Muscle layer of duodenum (tissue), 2 donors: ENCODE measurements around the gene RNF114.
"Not testable (repeated sequence)": the region's sequence is repeated elsewhere in the genome, so short reads cannot be mapped to it uniquely, and the experiment has no call there.

Source experiments
- H3K27ac ChIP-seq: one replicate; pipeline ENCODE4 v1.7.0; 2013; ENCODE audit warnings: mild to moderate bottlenecking, low read length
- H3K27me3 ChIP-seq: one replicate; pipeline ENCODE4 v1.7.0; 2013; ENCODE audit warnings: low read depth, mild to moderate bottlenecking, control low read depth, low read length
- H3K36me3 ChIP-seq, 2 donors: one replicate each; pipeline ENCODE4 v1.7.0; 2013; ENCODE audit warnings: low read length in 2 of 2, control low read depth in 1 of 2, mild to moderate bottlenecking in 1 of 2; ENCODE audit not compliant: insufficient read depth in 2 of 2, control insufficient read depth in 1 of 2
- H3K4me1 ChIP-seq, 2 donors: one replicate each; pipeline ENCODE4 v1.7.0; 2013; ENCODE audit warnings: low read length in 2 of 2, mild to moderate bottlenecking in 2 of 2, control low read depth in 1 of 2, moderate library complexity in 1 of 2; ENCODE audit not compliant: insufficient read depth in 2 of 2, control insufficient read depth in 1 of 2
- H3K4me3 ChIP-seq, 2 donors: one replicate each; pipeline ENCODE4 v1.7.0; 2013; ENCODE audit warnings: low read length in 2 of 2, low read depth in 1 of 2, mild to moderate bottlenecking in 1 of 2
- H3K9me3 ChIP-seq, 2 donors: one replicate each; pipeline ENCODE4 v1.7.0; 2013; ENCODE audit warnings: low read length in 2 of 2, control low read depth in 1 of 2, mild to moderate bottlenecking in 1 of 2; ENCODE audit not compliant: control insufficient read depth in 1 of 2
- donor health status: healthy.

The RNF114 gene

DNA sequence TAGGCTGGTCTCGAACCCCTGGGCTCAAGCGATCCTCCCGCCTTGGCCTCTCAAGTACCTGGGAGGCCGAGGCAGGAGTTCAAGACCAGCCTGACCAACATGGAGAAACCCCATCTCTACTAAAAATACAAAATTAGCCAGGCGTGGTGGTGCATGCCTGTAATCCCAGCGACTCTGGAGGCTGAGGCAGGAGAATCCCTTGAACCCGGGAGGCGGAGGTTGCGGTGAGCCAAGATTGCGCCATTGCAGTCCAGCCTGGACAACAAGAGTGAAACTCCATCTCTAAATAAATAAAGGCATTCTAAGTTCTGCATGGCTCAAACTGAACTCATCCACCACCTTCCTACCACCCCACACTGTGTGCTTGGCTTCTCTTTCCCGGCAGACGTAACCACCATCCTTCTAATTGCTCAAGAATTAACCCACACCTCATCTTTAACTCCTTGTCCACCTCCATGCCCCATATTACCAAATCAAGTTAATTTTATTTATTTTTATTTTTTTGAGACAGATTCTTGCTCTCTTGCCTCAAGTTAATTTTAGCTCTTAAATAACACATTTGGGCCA is 19.7 kb downstream of the RNF114 start:
- not testable (repeated sequence) for H3K27me3 ChIP-seq, H3K27ac ChIP-seq, H3K9me3 ChIP-seq, H3K4me1 ChIP-seq, H3K4me3 ChIP-seq
- H3K36me3 ChIP-seq, result peaks cover 41 to 71% of the 10 kb centered on the region in 2 donors

DNA sequence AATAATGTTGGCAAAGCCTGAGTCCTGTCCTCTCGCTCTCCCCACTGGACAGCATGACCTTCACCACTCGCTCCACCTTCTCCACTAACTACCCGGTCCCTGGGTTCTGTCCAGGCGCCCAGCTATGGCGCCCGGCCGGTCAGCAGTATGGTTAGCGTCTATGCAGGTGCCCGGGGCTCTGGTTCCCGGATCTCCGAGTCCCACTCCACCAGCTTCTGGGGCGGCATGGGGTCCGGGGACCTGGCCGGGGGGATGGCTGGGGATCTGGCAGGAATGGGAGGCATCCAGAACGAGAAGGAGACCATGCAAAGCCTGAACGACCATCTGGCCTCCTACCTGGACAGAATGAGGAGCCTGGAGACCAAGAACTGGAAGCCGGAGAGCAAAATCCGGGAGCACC is 20.5 kb downstream of the RNF114 start:
- Histone ChIP-seq H3K27me3 (no peaks in the 10 kb centered on the region), H3K4me3 (no peak overlapping the region), H3K36me3 (peaks cover 35 to 64% of the 10 kb centered on the region in 2 donors), H3K9me3 (no peaks in the 10 kb centered on the region), H3K4me1 (no peaks in the 10 kb centered on the region), H3K27ac (no peak overlapping the region)

DNA sequence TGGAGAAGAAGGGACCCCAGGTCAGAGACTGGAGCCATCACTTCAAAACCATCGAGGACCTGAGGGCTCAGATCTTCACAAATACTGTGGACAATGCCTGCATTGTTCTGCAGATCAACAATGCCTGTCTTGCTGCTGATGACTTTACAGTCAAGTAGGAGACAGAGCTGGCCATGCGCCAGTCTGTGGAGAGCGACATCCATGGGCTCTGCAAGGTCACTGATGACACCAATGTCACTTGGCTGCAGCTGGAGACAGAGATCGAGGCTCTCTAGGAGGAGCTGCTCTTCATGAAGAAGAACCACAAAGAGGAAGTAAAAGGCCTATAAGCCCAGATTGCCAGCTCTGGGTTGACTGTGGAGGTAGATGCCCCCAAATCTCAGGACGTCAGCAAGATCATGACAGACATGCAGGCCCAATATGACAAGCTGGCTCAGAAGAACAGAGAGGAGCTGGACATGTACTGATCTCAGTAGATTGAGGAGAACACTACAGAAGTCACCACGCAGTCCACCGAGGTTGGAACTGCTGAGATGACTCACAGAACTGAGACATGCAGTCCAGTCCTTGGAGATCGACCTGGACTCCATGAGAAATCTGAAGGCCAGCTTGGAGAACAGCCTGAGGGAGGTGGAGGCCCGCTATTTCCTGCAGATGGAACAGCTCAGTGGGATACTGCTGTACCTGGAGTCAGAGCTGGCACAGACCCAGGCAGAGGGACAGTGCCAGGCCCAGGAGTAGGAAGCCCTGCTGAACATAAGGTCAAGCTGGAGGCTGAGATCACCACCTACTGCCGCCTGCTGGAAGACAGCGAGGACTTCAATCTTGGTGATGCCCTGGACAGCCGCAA is 21.1 kb downstream of the RNF114 start:
- H3K9me3 ChIP-seq, H3K27ac ChIP-seq, H3K27me3 ChIP-seq, H3K4me1 ChIP-seq, H3K4me3 ChIP-seq: not testable (repeated sequence)
- peaks cover 29 to 57% of the 10 kb centered on the region in 2 donors for H3K36me3 ChIP-seq

DNA sequence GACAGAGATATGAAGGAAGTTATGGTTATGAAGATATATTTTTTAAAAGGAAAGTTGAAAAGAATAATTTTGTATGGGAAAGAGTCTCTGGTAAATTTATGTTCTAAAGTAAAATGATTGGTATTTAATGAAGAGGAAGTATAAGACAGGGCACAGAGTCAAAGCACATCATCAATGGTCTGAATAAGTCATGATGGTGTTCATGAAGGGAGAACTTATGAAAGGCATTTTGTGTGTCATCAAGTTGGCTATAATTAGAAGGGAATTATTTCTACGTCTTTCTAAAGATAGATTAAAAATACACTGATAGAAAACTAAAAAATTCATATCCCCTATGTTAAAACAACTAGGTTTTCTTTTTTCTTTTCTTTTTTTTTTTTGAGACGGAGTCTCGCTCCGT is 25.2 kb downstream of the RNF114 start:
- H3K27me3 ChIP-seq, result no peaks in the 10 kb centered on the region
- no peaks in the 10 kb centered on the region for H3K4me1 ChIP-seq
- no peak overlapping the region for H3K4me3 ChIP-seq
- no peaks in the 10 kb centered on the region for H3K9me3 ChIP-seq
- H3K27ac ChIP-seq, result no peak overlapping the region
- H3K36me3 ChIP-seq, result peaks cover 0 to 23% of the 10 kb centered on the region in 2 donors

DNA sequence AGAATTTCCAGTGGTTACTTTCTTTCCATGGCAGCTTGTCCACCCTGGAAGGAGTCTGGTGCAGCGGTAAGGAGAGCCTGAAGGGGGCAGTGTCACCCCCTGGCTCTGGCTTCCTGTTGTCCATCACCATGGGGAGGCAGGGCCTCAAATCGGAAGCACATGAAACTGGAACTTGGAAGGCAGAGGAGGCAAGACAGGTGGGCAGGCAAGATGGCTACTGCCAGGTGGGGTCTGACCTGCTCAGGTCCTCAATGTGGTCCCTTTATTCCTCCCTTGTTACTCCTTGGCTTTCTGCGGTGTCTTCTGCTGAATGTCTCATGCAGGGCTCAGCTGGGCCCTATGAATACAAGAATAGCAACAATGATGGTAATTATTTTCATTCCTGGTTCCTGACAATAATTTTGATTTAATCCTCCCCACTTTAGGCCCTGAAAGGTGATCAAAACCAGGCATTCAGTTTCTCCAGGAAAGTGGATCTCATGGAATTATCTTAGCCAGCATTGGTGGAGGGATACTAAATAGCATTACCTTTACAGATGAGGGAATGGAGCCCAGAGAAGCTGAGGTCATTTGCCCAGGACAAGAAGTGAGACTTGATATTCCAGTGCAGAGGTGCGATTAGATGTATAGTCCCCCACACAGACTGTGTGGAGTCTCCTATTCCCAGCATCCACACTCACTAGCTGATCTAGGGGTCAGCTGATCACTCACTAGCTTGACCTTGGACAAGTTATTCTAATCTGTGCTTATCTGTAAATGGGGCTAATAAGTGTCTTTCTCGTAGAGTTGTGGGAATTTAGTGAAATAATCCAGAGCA is 29.0 kb downstream of the RNF114 start:
- peaks cover 0 to 4% of the 10 kb centered on the region in 2 donors for H3K4me1 ChIP-seq
- H3K36me3 ChIP-seq, result peaks cover 0 to 6% of the 10 kb centered on the region in 2 donors
- H3K9me3 ChIP-seq, result no peaks in the 10 kb centered on the region
- H3K27me3 ChIP-seq, result no peaks in the 10 kb centered on the region
- no peak overlapping the region for H3K27ac ChIP-seq
- H3K4me3 ChIP-seq, result no peak overlapping the region

DNA sequence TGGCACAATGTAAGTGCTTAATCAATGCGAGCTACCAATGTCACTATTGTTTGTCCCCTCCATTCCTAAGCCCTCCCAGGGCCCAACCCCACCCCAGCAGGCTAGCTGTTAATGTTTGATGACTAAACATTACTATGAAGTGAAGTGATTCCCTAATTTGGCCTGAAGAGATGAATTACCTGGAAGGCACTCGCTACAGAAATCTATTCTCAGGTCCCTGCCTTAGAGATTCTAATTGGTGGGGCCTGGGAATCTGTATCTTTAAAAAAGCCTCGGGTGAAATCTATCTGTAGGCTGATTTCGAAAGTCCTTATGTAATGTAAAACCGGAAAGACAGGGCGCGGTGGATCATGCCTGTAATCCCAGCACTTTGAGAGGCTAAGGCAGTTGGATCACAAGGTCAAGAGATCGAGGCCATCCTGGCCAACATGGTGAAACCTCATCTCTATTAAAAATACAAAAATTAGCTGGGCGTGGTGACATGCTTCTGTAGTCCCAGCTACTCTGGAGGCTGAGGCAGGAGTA is 29.6 kb downstream of the RNF114 start:
- no peak overlapping the region for H3K27ac ChIP-seq
- H3K36me3 ChIP-seq, result peaks cover 0 to 5% of the 10 kb centered on the region in 2 donors
- H3K27me3 ChIP-seq, result no peaks in the 10 kb centered on the region
- no peaks in the 10 kb centered on the region for H3K9me3 ChIP-seq
- peaks cover 0 to 4% of the 10 kb centered on the region in 2 donors for H3K4me1 ChIP-seq
- H3K4me3 ChIP-seq, result no peak overlapping the region

DNA sequence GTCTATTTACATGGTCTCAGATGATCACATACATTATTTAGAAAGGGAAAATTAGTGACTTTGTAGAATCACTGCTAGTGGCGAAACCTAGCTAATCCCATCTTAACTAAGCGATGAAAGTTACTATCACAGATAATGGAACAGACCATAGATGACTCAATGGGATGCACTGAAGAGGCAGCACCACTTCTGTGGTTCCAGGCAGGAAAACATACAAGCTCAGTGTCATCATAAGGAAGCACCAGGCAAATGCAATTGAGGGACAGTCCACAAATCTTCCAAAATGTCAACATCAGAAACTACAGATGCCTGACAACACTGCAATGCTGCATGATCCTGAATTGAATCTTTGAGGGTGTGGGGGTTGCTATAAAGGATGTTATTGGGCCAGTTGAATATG is 30.7 kb downstream of the RNF114 start:
- Histone ChIP-seq H3K27me3 (no peaks in the 10 kb centered on the region), H3K27ac (no peak overlapping the region), H3K4me3 (no peak overlapping the region), H3K9me3 (no peaks in the 10 kb centered on the region), H3K36me3 (peaks cover 0 to 5% of the 10 kb centered on the region in 2 donors), H3K4me1 (peaks cover 0 to 4% of the 10 kb centered on the region in 2 donors)

DNA sequence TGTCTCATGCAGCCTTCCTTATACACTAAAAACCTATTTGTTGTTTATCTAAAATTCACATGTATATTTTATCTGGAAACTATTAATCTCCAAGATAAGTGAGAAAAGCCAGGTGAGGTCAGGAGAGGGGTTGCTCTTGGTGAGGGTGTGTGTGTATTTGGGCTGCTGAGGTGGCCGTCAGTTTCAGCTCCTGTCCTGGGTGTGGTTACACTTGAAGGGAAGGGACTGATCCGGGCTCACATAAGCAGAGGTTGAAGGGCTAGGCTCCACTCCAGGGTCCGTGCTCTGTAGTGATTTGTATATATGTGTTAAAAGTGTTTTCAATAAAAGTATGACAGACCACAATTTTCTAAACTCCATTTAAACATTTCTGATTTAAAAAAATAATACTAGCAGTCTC is 33.0 kb downstream of the RNF114 start:
- H3K27ac ChIP-seq, result no peak overlapping the region
- peaks cover 0 to 4% of the 10 kb centered on the region in 2 donors for H3K4me1 ChIP-seq
- H3K9me3 ChIP-seq, result no peaks in the 10 kb centered on the region
- H3K36me3 ChIP-seq, result peaks cover 0 to 5% of the 10 kb centered on the region in 2 donors
- H3K4me3 ChIP-seq, result no peak overlapping the region
- H3K27me3 ChIP-seq, result no peaks in the 10 kb centered on the region

DNA sequence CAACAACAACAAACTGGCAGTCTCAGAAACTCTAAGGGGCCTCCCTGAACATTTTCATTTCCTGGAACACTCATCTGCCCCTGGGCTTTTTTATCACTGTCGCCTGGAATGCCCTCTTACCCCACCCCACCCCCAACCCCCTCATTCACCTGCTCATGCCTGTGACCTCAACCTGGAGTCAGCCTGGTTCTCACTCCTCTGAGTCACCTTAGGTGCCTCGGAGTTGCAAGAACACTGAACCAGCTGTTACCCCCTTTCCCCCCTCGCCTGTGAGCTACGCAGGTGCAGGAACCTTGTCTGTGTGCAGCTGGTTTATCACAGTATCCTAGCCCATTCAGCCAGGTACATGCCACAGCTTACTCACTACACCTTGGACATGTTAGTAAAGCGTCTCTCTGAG is 33.7 kb downstream of the RNF114 start:
- no peaks in the 10 kb centered on the region for H3K27me3 ChIP-seq
- no peak overlapping the region for H3K27ac ChIP-seq
- H3K36me3 ChIP-seq, result peaks cover 0 to 5% of the 10 kb centered on the region in 2 donors
- peaks cover 0 to 4% of the 10 kb centered on the region in 2 donors for H3K4me1 ChIP-seq
- H3K4me3 ChIP-seq, result no peak overlapping the region
- no peaks in the 10 kb centered on the region for H3K9me3 ChIP-seq

DNA sequence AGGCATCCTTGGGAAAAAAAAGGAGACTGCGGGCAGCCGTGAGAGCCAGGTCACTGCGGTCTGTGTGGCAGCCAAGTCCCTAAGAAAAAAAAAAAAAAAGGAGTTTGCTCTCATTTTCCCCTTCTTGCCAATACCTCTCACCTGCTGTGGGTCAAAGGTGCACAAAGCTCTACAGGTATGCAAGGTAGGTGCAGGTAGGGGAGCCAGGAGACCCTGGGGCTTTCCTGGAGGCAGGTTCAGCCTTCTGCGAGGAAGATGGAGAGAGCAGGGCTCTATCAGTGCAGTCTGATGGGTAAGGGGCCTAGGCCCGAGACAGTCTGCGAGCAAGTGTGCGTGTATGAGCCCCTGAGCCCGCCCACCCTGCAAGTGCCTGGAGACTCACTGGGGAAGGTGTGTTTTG is 34.3 kb downstream of the RNF114 start:
- Histone ChIP-seq H3K4me3 (no peak overlapping the region), H3K36me3 (peaks cover 0 to 4% of the 10 kb centered on the region in 2 donors), H3K27me3 (no peaks in the 10 kb centered on the region), H3K9me3 (no peaks in the 10 kb centered on the region), H3K27ac (no peak overlapping the region), H3K4me1 (peaks cover 0 to 4% of the 10 kb centered on the region in 2 donors)

DNA sequence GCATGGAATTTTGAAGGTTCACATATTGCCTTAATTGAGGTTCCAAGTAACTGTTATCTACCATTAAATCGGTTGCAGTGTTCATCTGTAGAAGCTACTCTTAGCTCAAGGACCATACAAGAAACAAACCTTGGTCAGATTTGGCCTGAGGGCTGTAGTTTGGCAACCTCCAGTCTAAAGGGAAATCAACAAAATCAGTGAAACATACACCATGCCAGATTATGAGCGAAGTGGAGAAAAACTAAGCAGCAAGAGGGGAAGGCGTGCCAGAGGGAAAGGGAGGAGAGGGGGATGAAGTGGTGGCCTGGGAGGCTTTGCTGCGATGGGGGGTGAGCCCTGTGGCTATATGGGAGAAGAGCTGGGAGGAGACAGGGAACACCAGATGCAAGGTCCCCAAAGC is 37.8 kb downstream of the RNF114 start:
- Histone ChIP-seq H3K27ac (no peak overlapping the region), H3K4me3 (no peak overlapping the region), H3K4me1 (peaks cover under 1 to 2% of the 10 kb centered on the region in 2 donors)

More for the DNA sequence above, 37.8 kb downstream of the RNF114 start:
- Histone ChIP-seq H3K27me3 (no peaks in the 10 kb centered on the region), H3K36me3 (no peaks in the 10 kb centered on the region), H3K9me3 (no peaks in the 10 kb centered on the region)
